ENCODE data around the gene RADX. TPM values are rescaled to one million over a fixed set of nuclear protein-coding genes. Genes with fewer than 3 reads are reported as not detected.
"Not testable (repeated sequence)": the region's sequence is repeated elsewhere in the genome, so short reads cannot be mapped to it uniquely, and the experiment has no call there.

Gene RADX
- total RNA-seq, 2 experiments from 2014 or later: 30.8 to 35.7 TPM

DNA sequence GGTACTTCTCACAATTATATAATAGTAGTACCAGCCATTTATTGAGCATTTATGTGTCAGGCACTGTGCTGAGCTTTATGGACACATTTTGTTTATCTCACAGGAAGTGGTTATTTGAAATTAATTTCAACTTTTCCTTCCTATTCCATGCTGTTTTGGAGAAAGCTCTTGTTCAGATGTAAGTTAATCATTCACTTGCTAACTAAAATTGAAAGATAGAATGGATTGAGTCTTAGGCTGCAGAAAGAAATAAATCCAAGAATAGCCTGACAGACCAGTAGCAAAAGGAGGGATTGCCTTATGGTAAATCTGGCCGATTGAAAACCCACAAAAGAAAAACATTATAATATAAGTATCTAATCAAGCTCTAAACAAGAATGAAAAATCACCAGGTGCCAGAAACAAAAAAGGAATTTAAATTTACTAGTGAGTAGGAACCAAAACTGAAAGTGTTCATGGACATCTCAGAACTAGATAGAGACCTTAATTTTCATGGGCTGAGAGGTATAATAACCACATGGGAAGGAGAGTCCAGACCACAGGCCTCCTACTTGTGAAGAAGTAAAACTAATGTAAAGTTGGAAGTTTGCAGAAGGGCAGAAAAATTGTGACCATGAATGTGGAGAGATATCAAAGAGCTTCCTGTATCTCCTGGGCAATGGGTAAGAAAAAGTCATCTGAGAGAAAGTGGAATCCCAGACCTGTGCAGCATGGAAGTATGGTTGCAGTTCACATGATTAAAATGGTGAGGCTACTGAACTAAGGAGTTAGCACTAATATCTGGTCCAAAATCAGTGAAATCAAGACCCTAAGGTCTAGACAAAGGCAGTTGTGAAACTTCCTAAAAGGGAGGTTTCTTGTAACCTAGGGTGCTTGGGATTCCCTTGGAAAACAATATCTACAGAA, 38.0 kb downstream of the RADX start:
- no peak overlapping the region for H3K4me3 ChIP-seq (ENCODE audit: low read depth, low read length, poor library complexity, severe bottlenecking)
- no peak overlapping the region for H3K27ac ChIP-seq (ENCODE audit: low read depth, low read length, poor library complexity, severe bottlenecking)
- no peaks in the 10 kb centered on the region for H3K4me1 ChIP-seq (ENCODE audit: insufficient read depth, low read length, poor library complexity, severe bottlenecking)
- no peaks in the 10 kb centered on the region for H3K9me2 ChIP-seq (ENCODE audit: insufficient read depth, low read length)
- H3K36me3 ChIP-seq (ENCODE audit: insufficient read depth, low read length): peaks cover 20% of the 10 kb centered on the region; the same call in 1 of the 2 replicates
- no peak for TF ChIP-seq EZH2phosphoT487 (IDR thresholded peaks at IDR 0.05; ENCODE audit: borderline replicate concordance, low read depth, low read length)
- TF ChIP-seq, protein P1, sequence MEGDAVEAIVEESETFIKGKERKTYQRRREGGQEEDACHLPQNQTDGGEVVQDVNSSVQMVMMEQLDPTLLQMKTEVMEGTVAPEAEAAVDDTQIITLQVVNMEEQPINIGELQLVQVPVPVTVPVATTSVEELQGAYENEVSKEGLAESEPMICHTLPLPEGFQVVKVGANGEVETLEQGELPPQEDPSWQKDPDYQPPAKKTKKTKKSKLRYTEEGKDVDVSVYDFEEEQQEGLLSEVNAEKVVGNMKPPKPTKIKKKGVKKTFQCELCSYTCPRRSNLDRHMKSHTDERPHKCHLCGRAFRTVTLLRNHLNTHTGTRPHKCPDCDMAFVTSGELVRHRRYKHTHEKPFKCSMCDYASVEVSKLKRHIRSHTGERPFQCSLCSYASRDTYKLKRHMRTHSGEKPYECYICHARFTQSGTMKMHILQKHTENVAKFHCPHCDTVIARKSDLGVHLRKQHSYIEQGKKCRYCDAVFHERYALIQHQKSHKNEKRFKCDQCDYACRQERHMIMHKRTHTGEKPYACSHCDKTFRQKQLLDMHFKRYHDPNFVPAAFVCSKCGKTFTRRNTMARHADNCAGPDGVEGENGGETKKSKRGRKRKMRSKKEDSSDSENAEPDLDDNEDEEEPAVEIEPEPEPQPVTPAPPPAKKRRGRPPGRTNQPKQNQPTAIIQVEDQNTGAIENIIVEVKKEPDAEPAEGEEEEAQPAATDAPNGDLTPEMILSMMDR (conservative IDR thresholded peaks at IDR 0.05; ENCODE audit: low read length): no peak
- BruUV-seq (replicated peaks): no TSS peak
- no peaks in the 10 kb centered on the region for H4K20me1 ChIP-seq (ENCODE audit: insufficient read depth, low read length)
- CTCF ChIA-PET (ENCODE audit: unreplicated experiment): no interaction called here
- no peaks in the 10 kb centered on the region for H3K79me2 ChIP-seq (ENCODE audit: insufficient read depth, low read depth, low read length)
- H2AFZ ChIP-seq (ENCODE audit: low read length): no peak overlapping the region
- H3K4me2 ChIP-seq (ENCODE audit: low read length): no peak overlapping the region
- intact Hi-C loops (cut with micrococcal nuclease; ENCODE audit: unreplicated experiment): no loop called here
- DNase-seq (ENCODE audit: low spot score): no peak
- no peaks in the 10 kb centered on the region for H3K9me3 ChIP-seq (ENCODE audit: low read length)
- POLR2A ChIA-PET: no interaction called here

DNA sequence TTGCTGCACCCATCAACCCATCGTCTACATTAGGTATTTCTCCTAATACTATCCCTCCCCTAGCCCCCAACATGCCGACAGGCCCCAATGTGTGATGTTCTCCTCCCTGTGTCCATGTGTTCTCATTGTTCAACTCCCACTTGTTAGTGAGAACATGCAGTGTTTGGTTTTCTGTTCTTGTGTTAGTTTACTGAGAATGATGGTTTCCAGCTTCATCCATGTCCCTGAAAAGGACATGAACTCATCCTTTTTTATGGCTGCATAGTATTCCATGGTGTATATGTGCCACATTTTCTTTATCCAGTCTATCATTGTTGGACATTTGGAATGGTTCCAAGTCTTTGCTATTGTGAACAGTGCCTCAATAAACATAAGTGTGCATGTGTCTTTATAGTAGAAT, 41.8 kb downstream of the RADX start:
- intact Hi-C loops (cut with micrococcal nuclease; ENCODE audit: unreplicated experiment); H3K4me1 ChIP-seq (ENCODE audit: insufficient read depth, low read length, poor library complexity, severe bottlenecking); POLR2A ChIA-PET; DNase-seq (ENCODE audit: low spot score); H2AFZ ChIP-seq (ENCODE audit: low read length); H4K20me1 ChIP-seq (ENCODE audit: insufficient read depth, low read length); H3K27ac ChIP-seq (ENCODE audit: low read depth, low read length, poor library complexity, severe bottlenecking); H3K9me2 ChIP-seq (ENCODE audit: insufficient read depth, low read length); H3K4me2 ChIP-seq (ENCODE audit: low read length); BruUV-seq (replicated peaks); H3K4me3 ChIP-seq (ENCODE audit: low read depth, low read length, poor library complexity, severe bottlenecking); H3K9me3 ChIP-seq (ENCODE audit: low read length); CTCF ChIA-PET (ENCODE audit: unreplicated experiment); H3K79me2 ChIP-seq (ENCODE audit: insufficient read depth, low read depth, low read length): not testable (repeated sequence)
- peaks cover 19% of the 10 kb centered on the region; the same call in 1 of the 2 replicates for H3K36me3 ChIP-seq (ENCODE audit: insufficient read depth, low read length)

DNA sequence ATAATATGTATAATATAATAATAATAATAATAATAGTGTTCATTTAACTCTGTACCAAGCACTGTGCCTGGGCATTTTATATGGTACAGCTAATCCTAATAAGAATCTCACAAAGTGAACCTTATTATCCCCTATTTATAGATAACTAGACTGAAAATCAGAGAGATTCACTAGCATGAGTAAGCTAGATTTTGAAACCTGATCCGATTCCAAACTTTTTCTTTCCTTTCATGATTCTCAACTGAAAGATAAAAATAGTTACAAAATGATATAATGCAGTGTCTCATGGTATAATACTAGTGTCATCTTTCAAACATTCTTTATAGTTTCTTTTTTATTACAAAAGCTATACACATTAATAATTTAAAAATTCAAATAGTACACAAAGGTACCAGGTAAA, 58.9 kb downstream of the RADX start:
- TF ChIP-seq, protein P1 (conservative IDR thresholded peaks at IDR 0.05; ENCODE audit: low read length): no peak
- no peak for TF ChIP-seq EZH2phosphoT487 (IDR thresholded peaks at IDR 0.05; ENCODE audit: borderline replicate concordance, low read depth, low read length)
- Histone ChIP-seq H3K27ac (ENCODE audit: low read depth, low read length, poor library complexity, severe bottlenecking) (no peak overlapping the region), H3K4me3 (ENCODE audit: low read depth, low read length, poor library complexity, severe bottlenecking) (no peak overlapping the region), H4K20me1 (ENCODE audit: insufficient read depth, low read length) (no peaks in the 10 kb centered on the region), H3K9me3 (ENCODE audit: low read length) (no peaks in the 10 kb centered on the region), H3K4me1 (ENCODE audit: insufficient read depth, low read length, poor library complexity, severe bottlenecking) (no peaks in the 10 kb centered on the region), H2AFZ (ENCODE audit: low read length) (no peak overlapping the region), H3K9me2 (ENCODE audit: insufficient read depth, low read length) (no peaks in the 10 kb centered on the region), H3K4me2 (ENCODE audit: low read length) (no peak overlapping the region), H3K79me2 (ENCODE audit: insufficient read depth, low read depth, low read length) (no peaks in the 10 kb centered on the region), H3K36me3 (ENCODE audit: insufficient read depth, low read length) (no peaks in the 10 kb centered on the region; the same call in 1 of the 2 replicates)
- DNase-seq (ENCODE audit: low spot score): no peak
- intact Hi-C loops (cut with micrococcal nuclease; ENCODE audit: unreplicated experiment): no loop called here
- no TSS peak for BruUV-seq (replicated peaks)
- ChIA-PET CTCF (ENCODE audit: unreplicated experiment) (no interaction called here), POLR2A (interaction anchor here (0.8 to 1.6 kb wide), 3 partner anchors 11 to 42 kb away, joined by 4 to 7 read pairs (median 4); no protein-coding TSS in a partner anchor)

Data from OCI-LY7 (cell line).